Measurements from ENCODE around the gene CALR.
"Not testable (repeated sequence)": the region's sequence is repeated elsewhere in the genome, so short reads cannot be mapped to it uniquely, and the experiment has no call there.

The CALR gene

DNA sequence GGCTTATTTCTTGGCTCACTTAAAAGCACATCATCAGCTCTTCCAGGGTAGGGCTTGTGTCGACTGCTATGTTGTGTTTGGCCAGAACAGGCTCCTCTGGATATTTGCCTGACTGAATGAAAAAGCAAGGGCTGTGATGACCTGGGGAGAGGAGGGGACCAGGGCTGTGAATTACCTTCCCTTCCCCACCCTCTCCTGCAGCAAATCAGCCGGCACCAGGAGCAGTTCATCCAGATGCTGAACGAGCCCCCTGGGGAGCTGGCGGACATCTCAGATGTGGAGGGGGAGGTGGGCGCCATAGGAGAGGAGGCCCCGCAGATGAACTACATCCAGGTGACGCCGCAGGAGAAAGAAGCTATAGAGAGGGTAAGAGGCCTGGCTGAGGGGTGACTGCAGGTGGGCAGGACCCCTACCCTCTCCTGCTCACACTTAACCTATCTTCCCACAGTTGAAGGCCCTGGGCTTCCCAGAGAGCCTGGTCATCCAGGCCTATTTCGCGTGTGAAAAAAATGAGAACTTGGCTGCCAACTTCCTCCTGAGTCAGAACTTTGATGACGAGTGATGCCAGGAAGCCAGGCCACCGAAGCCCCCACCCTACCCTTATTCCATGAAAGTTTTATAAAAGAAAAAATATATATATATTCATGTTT, 14.2 kb downstream of the CALR start:
- no peak for DNase-seq (ENCODE audit: low read depth)

DNA sequence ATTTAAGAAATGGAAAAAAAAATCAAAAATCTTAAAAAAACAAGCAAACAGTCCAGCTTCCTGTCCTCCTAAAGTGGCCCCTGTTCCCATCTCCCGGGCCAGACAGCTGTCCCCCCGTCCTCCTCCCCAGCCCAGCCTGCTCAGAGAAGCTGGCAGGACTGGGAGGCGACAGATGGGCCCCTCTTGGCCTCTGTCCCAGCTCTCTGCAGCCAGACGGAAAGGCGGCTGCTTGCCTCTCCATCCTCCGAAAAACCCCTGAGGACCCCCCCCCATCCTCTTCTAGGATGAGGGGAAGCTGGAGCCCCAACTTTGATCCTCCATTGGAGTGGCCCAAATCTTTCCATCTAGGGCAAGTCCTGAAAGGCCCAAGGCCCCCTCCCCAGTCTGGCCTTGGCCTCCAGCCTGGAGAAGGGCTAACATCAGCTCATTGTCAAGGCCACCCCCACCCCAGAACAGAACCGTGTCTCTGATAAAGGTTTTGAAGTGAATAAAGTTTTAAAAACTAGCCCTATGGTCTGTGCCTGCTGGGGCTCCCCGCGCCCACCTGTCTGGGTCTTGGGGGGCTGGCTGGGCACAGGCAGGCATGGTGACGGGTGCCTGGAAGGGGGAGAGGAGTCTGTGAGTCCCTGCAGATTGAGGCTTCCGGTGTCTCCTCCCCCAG, 14.9 kb downstream of the CALR start:
- DNase-seq (ENCODE audit: low read depth): no peak

DNA sequence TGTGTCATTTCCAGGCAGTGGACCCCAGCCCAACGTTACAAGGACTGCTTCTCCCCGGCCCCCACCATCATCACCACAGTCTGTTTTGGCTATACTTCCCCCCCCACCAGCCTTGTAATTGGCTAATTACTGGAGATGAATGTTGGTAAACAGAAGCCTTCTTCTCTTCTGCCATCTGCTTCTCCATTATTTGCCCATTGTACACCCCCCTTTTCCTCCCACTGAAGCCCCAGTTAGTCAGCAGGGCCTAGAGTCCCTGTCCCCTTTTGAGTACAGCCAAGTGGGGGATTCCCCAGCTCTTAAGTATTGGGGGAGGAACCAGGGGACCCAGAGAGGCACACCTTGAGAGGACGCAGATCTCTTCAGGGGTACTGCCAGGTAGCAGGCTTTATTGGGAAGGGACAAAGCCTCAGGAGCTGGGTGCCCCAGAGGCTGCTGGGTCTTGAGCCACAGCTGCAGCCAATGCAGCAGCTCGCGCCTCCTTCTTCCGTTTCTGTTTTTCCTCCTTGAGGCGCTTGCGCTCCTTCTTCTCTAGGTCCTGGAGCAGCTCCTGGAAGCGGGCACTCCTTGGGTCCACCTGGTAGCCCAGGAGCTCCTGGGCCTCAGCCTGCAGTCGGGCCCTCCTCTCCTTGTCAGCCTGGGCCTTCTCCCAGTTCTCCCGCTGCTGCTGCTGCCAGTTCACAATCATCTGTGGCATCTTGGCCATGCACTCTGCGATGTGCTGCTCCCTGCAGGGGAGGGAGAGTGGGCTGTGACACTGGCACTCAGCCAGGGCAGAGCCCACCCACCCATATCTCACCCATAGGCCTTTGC, 15.6 kb downstream of the CALR start:
- DNase-seq (ENCODE audit: low read depth): no peak

DNA sequence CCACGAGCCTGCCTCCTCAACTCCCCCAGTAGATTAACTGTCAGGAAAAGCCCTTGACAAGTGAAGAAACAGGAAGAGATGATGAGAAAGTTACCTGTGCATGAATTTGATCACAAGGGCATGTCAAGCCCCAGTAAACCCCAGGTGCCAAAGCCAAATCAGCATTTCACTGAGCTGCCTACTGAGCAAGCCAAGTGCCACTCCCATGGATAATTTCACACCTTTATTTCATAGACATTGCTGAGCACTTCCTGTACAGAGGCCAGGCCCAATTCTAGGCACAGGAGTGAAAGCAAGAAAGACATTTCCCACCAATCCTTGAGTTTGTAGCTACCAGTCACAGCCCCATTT, 16.2 kb downstream of the CALR start:
- no peak for DNase-seq (ENCODE audit: low read depth)

DNA sequence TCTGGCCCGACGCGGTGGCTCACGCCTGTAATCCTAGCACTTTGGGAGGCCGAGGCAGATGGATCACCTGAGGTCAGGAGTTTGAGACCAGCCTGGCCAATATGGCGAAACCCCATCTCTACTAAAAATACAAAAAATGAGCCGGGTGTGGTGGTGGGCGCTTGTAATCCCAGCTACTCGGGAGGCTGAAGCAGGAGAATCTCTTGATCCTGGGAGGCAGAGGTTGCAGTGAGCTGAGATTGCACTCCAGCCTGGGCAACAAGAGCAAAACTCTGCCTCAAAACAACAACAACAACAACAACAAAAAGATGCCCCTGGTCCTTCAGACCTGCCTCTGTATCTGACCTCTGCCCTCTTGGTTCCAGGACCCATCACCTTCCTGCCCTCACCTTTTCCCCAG, 17.2 kb downstream of the CALR start:
- not testable (repeated sequence) for DNase-seq (ENCODE audit: low read depth)

GRCh38 chr19:12955996-12956395, 17.6 kb downstream of the CALR start:
- DNase-seq (ENCODE audit: low read depth): no peak

DNA sequence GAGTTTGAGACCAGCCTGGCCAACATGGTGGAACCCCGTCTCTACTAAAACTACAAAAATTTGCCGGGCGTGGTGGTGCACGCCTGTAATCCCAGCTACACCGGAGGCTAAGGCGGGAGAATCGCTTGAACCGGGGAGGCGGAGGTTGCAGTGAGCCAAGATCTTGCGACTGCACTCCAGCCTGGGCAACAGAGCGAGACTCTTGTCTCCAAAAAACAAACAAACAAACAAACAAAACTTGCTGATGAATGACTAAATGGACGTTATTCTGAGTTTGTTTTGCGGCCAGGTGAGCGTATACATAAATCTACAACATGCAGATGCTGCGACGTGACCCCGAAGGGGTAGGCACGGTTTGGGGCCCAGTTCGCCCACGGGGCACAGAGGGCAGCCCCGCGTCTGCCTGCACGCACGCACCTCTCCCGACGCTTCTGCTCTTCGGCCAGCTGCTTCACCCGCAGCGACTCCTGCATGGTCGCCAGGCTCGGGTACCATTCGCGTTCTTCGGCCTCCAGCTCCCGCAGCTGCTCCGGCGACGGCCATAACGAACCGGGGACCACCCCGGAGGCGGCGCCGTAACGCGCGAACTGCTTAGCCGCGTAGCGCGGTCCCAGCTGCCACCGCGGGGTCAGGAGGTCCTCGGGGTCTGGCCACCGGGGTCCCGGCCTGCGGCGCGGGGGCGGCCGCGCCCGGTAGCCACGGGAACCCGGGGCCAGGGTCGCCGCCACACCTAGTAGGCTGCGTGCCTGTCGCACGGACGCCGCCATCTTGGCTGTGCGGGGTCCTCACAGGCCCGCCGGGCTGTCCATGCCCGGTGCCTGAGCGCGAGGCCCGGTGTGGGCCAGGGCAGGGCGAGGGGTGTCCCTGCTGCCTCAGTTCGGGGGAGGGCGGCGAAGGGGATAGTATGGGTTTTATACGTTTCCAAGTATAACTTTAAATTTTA, 18.3 kb downstream of the CALR start, which contains the start of gene GADD45GIP1:
GADD45GIP1 (minus strand) TSS at position 778 of the 943 bp plus-strand sequence; CDS start at position 767, 11 bp downstream.
- peak; percentile 61 for DNase-seq (ENCODE audit: low read depth)

- DNase-seq (ENCODE audit: low read depth): not testable (repeated sequence)
These were observed 19.1 kb downstream of the CALR start for GRCh38 chr19:12957389-12957952.

DNA sequence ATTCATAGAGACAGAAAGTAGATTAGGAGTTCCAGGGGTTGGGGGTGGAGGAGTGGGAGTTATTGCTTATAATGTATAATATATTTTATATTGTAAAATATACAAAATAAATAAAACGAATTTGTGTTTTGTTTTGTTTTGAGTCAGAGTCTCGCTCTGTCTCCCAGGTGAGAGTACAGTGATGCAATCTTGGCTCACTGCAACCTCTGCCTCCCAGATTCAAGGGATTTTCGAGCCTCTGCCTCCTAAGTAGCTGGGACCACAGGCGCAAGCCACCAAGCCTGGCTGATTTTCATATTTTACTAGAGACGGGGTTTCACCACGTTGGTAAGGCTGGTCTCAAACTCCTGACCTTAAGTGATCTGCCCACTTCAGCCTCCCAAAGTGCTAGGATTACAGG, 21.1 kb downstream of the CALR start:
- DNase-seq (ENCODE audit: low read depth): no peak

GRCh38 chr19:12965017-12965811, 26.8 kb downstream of the CALR start:
- DNase-seq (ENCODE audit: low read depth): peak; percentile 69

- DNase-seq (ENCODE audit: low read depth): no peak
These were observed 27.4 kb downstream of the CALR start for GRCh38 chr19:12965812-12966135.

DNA sequence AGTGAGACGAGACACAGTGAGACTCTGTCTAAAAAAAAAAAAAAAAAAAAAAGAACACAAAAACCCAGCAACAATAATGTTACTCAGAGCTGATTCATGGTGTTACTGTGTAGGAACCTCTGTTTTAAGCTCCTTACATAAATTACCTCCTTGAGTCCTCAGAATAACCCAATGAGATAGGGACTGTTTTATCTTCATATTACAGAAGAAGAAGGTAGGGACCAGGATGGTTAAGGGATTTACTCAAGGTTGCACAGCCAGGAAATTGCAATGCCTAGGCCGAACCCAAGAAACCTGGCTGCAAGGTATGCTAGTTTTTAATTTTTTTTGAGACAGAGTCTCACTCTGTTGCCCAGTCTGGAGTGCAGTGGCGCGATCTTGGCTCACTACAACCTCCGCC, 29.5 kb downstream of the CALR start:
- DNase-seq (ENCODE audit: low read depth): no peak

GRCh38 chr19:12969292-12969988, 31.0 kb downstream of the CALR start, which contains the start of gene DAND5:
DAND5 (plus strand) TSS chr19:12969576; CDS start chr19:12969661, 85 bp downstream.
- DNase-seq (ENCODE audit: low read depth): no peak

- DNase-seq (ENCODE audit: low read depth): no peak
These were observed 31.8 kb downstream of the CALR start for GRCh38 chr19:12970070-12970820.

DNA sequence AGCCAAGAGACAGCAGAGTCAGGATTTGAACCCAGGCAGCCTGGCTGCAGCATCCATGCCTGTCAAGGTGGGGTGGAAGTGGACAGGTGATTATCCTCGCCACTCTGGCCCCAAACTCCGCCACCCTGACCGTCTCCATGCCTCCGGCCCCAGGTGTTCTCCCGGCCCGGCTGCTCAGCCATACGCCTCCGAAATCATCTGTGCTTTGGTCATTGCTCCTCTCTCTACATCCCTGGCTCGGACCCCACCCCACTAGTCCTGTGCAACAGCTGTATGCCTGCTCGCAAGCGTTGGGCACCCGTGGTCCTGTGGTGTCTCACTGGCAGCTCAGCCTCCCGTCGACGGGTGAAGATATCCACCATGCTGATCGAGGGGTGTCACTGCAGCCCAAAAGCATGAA, 34.8 kb downstream of the CALR start:
- no peak for DNase-seq (ENCODE audit: low read depth)

DNA sequence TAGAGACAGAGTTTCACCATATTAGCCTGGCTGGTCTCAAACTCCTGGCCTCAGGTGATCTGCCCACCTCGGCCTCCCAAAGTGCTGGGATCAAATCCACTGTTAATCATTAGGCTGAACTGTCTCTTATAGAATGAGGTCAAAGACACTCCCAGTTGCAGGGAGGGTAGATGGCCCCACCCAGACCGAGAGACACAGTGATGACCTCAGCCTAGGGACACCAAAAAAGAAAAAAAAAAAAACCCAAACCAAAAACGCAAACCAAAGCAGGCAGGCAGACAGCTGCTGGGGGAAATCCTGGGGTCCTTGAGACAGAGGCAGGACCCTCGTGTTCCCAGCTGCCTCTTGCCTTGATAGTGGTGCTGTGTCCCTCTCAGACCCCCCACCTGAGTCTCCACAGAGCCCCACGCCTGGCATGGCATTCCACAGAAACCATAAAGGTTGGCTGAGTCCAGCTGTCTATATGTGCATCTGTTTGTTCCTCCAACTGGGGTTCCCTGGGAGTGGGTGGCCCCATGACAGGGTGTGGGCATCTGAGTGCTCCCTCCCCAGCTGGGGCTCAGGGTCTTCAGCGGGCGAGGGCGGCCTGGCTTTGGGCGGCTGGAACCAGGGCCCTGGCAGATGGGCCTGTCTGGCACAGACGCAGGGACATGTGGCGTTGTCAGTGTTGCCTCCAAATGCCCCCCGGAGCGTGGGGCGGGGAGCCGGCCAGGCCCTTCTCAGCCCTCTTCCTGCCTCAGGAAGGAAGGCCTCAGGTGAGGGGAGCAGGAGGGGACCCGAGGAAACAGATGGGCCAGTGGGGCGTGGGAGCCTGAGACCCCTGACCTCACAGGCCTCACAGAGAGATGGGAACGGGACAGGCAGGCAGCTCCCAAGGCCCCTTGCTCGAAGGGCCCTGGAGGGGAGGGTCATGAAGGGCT, 36.2 kb downstream of the CALR start:
- DNase-seq (ENCODE audit: low read depth): no peak

- no peak for DNase-seq (ENCODE audit: low read depth)
These were observed 36.9 kb downstream of the CALR start for GRCh38 chr19:12975221-12975741.

DNA sequence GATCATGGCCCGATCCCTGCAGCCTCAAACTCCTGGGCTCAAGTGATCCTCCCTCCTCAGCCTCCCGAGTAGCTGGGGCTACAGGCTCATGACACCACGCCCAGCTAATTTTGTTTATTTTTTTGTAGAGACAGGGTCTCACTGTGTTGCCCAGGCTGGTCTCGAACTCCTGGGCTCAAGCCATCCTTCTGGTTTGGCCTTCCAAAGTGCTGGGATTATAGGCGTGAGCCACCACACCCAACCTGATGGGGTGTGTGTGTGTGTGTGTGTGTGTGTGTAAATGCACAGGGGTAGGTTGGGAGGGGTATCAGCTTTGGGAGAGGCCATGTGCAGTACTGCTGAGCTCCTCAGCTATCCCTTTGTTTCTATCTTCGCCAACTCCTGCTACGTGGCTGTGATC, 37.7 kb downstream of the CALR start:
- DNase-seq (ENCODE audit: low read depth): not testable (repeated sequence)
